Liver (tissue), 9 donors: Measurements from ENCODE around the gene CPSF4. TPM values are rescaled to one million over a fixed set of nuclear protein-coding genes. Genes with fewer than 3 reads are reported as not detected.

Experiments
- DNase-seq: peaks from one replicate; pipeline ENCODE4 v3.0.0-alpha.2; 2017; ENCODE audit warnings: low spot score
- H3K27ac ChIP-seq, 2 donors: one replicate each; pipeline ENCODE4 v1.7.0; 2013; ENCODE audit warnings: inconsistent platforms in 2 of 2, low read length in 2 of 2, control low read depth in 1 of 2, low read depth in 1 of 2, mild to moderate bottlenecking in 1 of 2
- H3K27me3 ChIP-seq, 4 donors: one replicate each; pipeline versions ENCODE4 v1.6.1 to v1.7.0; 2013; ENCODE audit warnings: low read length in 3 of 4, inconsistent platforms in 1 of 4, mild to moderate bottlenecking in 1 of 4, moderate library complexity in 1 of 4; ENCODE audit not compliant: control insufficient read depth in 4 of 4, insufficient read depth in 4 of 4
- H3K36me3 ChIP-seq, 4 donors: one replicate each; pipeline versions ENCODE4 v1.6.1 to v1.7.0; 2013; ENCODE audit warnings: low read length in 3 of 4, mild to moderate bottlenecking in 3 of 4, low read depth in 1 of 4, moderate library complexity in 1 of 4; ENCODE audit not compliant: control insufficient read depth in 4 of 4, insufficient read depth in 3 of 4
- H3K4me1 ChIP-seq, 4 donors: one replicate each; pipeline versions ENCODE4 v1.6.1 to v1.7.0; 2013; ENCODE audit warnings: low read length in 3 of 4, mild to moderate bottlenecking in 3 of 4, moderate library complexity in 1 of 4; ENCODE audit not compliant: control insufficient read depth in 4 of 4, insufficient read depth in 4 of 4
- H3K4me3 ChIP-seq, 3 donors: one replicate each; pipeline versions ENCODE4 v1.6.1 to v1.7.0; 2013; ENCODE audit warnings: low read length in 3 of 3, control low read depth in 1 of 3, low read depth in 1 of 3, mild to moderate bottlenecking in 1 of 3
- H3K9ac ChIP-seq, 2 donors: one replicate each; pipeline ENCODE4 v1.7.0; 2013; ENCODE audit warnings: low read length in 2 of 2, mild to moderate bottlenecking in 2 of 2, moderate library complexity in 2 of 2, control low read depth in 1 of 2, low read depth in 1 of 2
- H3K9me3 ChIP-seq, 4 donors: one replicate each; pipeline versions ENCODE4 v1.6.1 to v1.7.0; 2013; ENCODE audit warnings: low read length in 3 of 4; ENCODE audit not compliant: control insufficient read depth in 4 of 4
- HNF4A ChIP-seq, 2 donors: conservative IDR thresholded peaks; 2 replicates each; pipeline ENCODE4 v1.6.1; 2016; ENCODE audit warnings: antibody characterized with exemption in 2 of 2, mild to moderate bottlenecking in 2 of 2
- SP1 ChIP-seq: IDR thresholded peaks from 2 replicates; pipeline ENCODE4 v1.6.1; 2018; ENCODE audit warnings: antibody characterized with exemption, mild to moderate bottlenecking
- WGBS: extraction: QIAGEN DNeasy Blood & Tissue Kit; methylation state at CpG from one replicate; pipeline ENCODE4 v1.1.7; 2013; 5-methylcytosine and 5-hydroxymethylcytosine counted together
- polyA plus RNA-seq, 2 donors: library from polyadenylated mRNA; stranded (reverse) in 1 of 2; unstranded in 1 of 2; fragments of 200-250 nt in 1 of 2; fragments of >200 nt in 1 of 2; fragmentation: Nextera tagmentation in 1 of 2; extraction: Ambion mirVana in 1 of 2; gene quantifications; one replicate each; pipeline versions ENCODE4 v1.2.1 to v1.2.3, GENCODE V29; 2013 to 2015
- total RNA-seq, 2 donors: library from RNA; depleted of rRNA; stranded (reverse); fragments of >200 nt; gene quantifications; one replicate each; pipeline ENCODE4 v1.2.3, GENCODE V29; 2014
- donor health status: healthy.
- donor health status: healthy.
- donor health status: healthy.
- donor health status: healthy.
- donor health status: healthy.

CPSF4 gene
- total and polyA plus RNA-seq, 4 donors = 7.1 to 15.3 (median 10.5) TPM

- Histone ChIP-seq H3K9me3 (no peaks in the 10 kb centered on the region), H3K27me3 (no peaks in the 10 kb centered on the region), H3K36me3 (peaks cover 0 to 2% (median 0%) of the 10 kb centered on the region in 4 donors), H3K9ac (peak overlapping the region; percentile 61 to 90), H3K4me3 (peak overlapping the region; percentile 80 to 98 (median 88)), H3K4me1 (peaks cover 5 to 27% (median 24%) of the 10 kb centered on the region in 4 donors), H3K27ac (peak overlapping the region; percentile 94 to 98)
- TF ChIP-seq SP1 (no peak), HNF4A (conservative IDR thresholded peaks at IDR 0.05) (peak in 1 of 2 donors; percentile 36)
- DNase-seq = no peak
- WGBS = 1% methylated on average over 11 of the region's 11 CpGs
Measured at GRCh38 chr7:99505324-99505662, 66.5 kb downstream of the CPSF4 start.

Other genes starting within 250 kb of the CPSF4 start
- under 1 TPM in 1 of 2 donors, not detected in 1; 0.59 TPM for gene KPNA7, start 230.8 kb upstream of the CPSF4 start, total RNA-seq
- gene KPNA7, start 230.8 kb upstream of the CPSF4 start, polyA plus RNA-seq = under 1 TPM; 0.09 to 0.21 TPM
- gene MYH16, start 166.1 kb upstream of the CPSF4 start, total RNA-seq = not detected
- gene MYH16, start 166.1 kb upstream of the CPSF4 start, polyA plus RNA-seq = not detected
- 10 to 100 TPM; 46.7 to 60.1 TPM for gene ARPC1A, start 113.0 kb upstream of the CPSF4 start, total RNA-seq
- 10 to 100 TPM; 61.5 to 84.0 TPM for gene ARPC1A, start 113.0 kb upstream of the CPSF4 start, polyA plus RNA-seq
- gene ARPC1B, start 64.2 kb upstream of the CPSF4 start, total RNA-seq = 100 to 1,000 TPM; 111 to 182 TPM
- gene ARPC1B, start 64.2 kb upstream of the CPSF4 start, polyA plus RNA-seq = 100 to 1,000 TPM in 1 of 2 donors, 10 to 100 TPM in 1; 43.9 to 112 TPM
- 10 to 100 TPM; 11.6 to 48.5 TPM for gene PDAP1, start 30.3 kb upstream of the CPSF4 start, total RNA-seq
- gene PDAP1, start 30.3 kb upstream of the CPSF4 start, polyA plus RNA-seq = 10 to 100 TPM; 14.6 to 83.6 TPM
- gene BUD31, start 30.0 kb upstream of the CPSF4 start, total RNA-seq = 10 to 100 TPM; 18.5 to 28.6 TPM
- gene BUD31, start 30.0 kb upstream of the CPSF4 start, polyA plus RNA-seq = 10 to 100 TPM; 35.4 to 55.9 TPM
- gene PTCD1, start 145 bp upstream of the CPSF4 start, total RNA-seq = 1 to 10 TPM; 4.2 to 4.3 TPM
- gene PTCD1, start 145 bp upstream of the CPSF4 start, polyA plus RNA-seq = 1 to 10 TPM; 3.1 to 3.5 TPM
- 100 to 1,000 TPM; 260 to 266 TPM for gene ATP5MF, start 27.2 kb downstream of the CPSF4 start, total RNA-seq
- gene ATP5MF, start 27.2 kb downstream of the CPSF4 start, polyA plus RNA-seq = 100 to 1,000 TPM; 530 to 607 TPM
- gene ZNF789, start 33.9 kb downstream of the CPSF4 start, total RNA-seq = 1 to 10 TPM; 7.4 TPM
- 1 to 10 TPM; 1.6 to 2.3 TPM for gene ZNF789, start 33.9 kb downstream of the CPSF4 start, polyA plus RNA-seq
- gene ZNF394, start 61.3 kb downstream of the CPSF4 start, total RNA-seq = 10 to 100 TPM; 18.1 to 18.3 TPM
- gene ZNF394, start 61.3 kb downstream of the CPSF4 start, polyA plus RNA-seq = 1 to 10 TPM; 5.5 to 6.1 TPM
- gene ZKSCAN5, start 65.7 kb downstream of the CPSF4 start, total RNA-seq = 1 to 10 TPM; 4.7 to 5.4 TPM
- gene ZKSCAN5, start 65.7 kb downstream of the CPSF4 start, polyA plus RNA-seq = 1 to 10 TPM; 1.7 to 2.2 TPM
- 1 to 10 TPM; 2.4 to 4.6 TPM for gene FAM200A, start 113.2 kb downstream of the CPSF4 start, total RNA-seq
- 1 to 10 TPM; 1.0 to 1.7 TPM for gene FAM200A, start 113.2 kb downstream of the CPSF4 start, polyA plus RNA-seq
- 10 to 100 TPM; 37.2 to 59.7 TPM for gene ZNF655, start 119.7 kb downstream of the CPSF4 start, total RNA-seq
- 10 to 100 TPM; 15.9 to 27.6 TPM for gene ZNF655, start 119.7 kb downstream of the CPSF4 start, polyA plus RNA-seq
- gene TMEM225B, start 159.3 kb downstream of the CPSF4 start, total RNA-seq = under 1 TPM; 0.17 to 0.28 TPM
- under 1 TPM in 1 of 2 donors, not detected in 1; 0.10 TPM for gene TMEM225B, start 159.3 kb downstream of the CPSF4 start, polyA plus RNA-seq
- gene ZSCAN25, start 178.0 kb downstream of the CPSF4 start, total RNA-seq = 10 to 100 TPM in 1 of 2 donors, 1 to 10 TPM in 1; 8.7 to 11.0 TPM
- 1 to 10 TPM; 2.3 to 3.1 TPM for gene ZSCAN25, start 178.0 kb downstream of the CPSF4 start, polyA plus RNA-seq
- gene CYP3A5, start 241.1 kb downstream of the CPSF4 start, total RNA-seq = 1,000 to 10,000 TPM in 1 of 2 donors, 10 to 100 TPM in 1; 21.9 to 1,413 TPM
- gene CYP3A5, start 241.1 kb downstream of the CPSF4 start, polyA plus RNA-seq = 1,000 to 10,000 TPM in 1 of 2 donors, 100 to 1,000 TPM in 1; 117 to 1,316 TPM